Right renal pelvis (tissue), 4 donors: ENCODE results near the gene SCRT2. TPM values are rescaled to one million over a fixed set of nuclear protein-coding genes. Genes with fewer than 3 reads are reported as not detected.
"Not testable (repeated sequence)": the region's sequence is repeated elsewhere in the genome, so short reads cannot be mapped to it uniquely, and the experiment has no call there.

Experiments used
- DNase-seq, 4 donors: peaks; one replicate each; pipeline ENCODE4 v3.0.0-alpha.2; 2013; ENCODE audit warnings: low read depth in 4 of 4, low spot score in 3 of 4, missing footprints in 1 of 4
- polyA plus RNA-seq, 4 donors: library from polyadenylated mRNA; unstranded; fragments of 120-200 nt; gene quantifications; one replicate each; pipeline ENCODE4 v1.2.1, GENCODE V29; 2013; ENCODE audit not compliant: insufficient read length in 4 of 4

Gene SCRT2
- polyA plus RNA-seq, 4 donors: 0.04 to 0.10 (median 0.05) TPM; not detected in 1

GRCh38 chr20:703006-703405 lies 27.4 kb upstream of the SCRT2 start:
- no peak for DNase-seq

- no peak for DNase-seq
Observed at GRCh38 chr20:701401-702129, 26.0 kb upstream of the SCRT2 start.

- no peak for DNase-seq
Observed at GRCh38 chr20:699811-700338, 24.3 kb upstream of the SCRT2 start.

- DNase-seq: no peak
Observed at GRCh38 chr20:699342-699741, 23.7 kb upstream of the SCRT2 start.

GRCh38 chr20:698276-698675 lies 22.7 kb upstream of the SCRT2 start:
- no peak for DNase-seq

GRCh38 chr20:697826-698225 lies 22.2 kb upstream of the SCRT2 start:
- no peak for DNase-seq

GRCh38 chr20:695165-695866 lies 19.7 kb upstream of the SCRT2 start:
- no peak for DNase-seq

GRCh38 chr20:694496-694895 lies 18.9 kb upstream of the SCRT2 start:
- DNase-seq: no peak

- not testable (repeated sequence) for DNase-seq
Observed at GRCh38 chr20:693786-694185, 18.2 kb upstream of the SCRT2 start.

GRCh38 chr20:692044-692443 lies 16.4 kb upstream of the SCRT2 start:
- DNase-seq: no peak

GRCh38 chr20:689947-690346 lies 14.3 kb upstream of the SCRT2 start:
- no peak for DNase-seq

GRCh38 chr20:689348-689747 lies 13.7 kb upstream of the SCRT2 start:
- DNase-seq: no peak

- no peak for DNase-seq
Observed at GRCh38 chr20:688809-689212, 13.2 kb upstream of the SCRT2 start.

- DNase-seq: no peak
Observed at GRCh38 chr20:687468-688203, 12.0 kb upstream of the SCRT2 start.

GRCh38 chr20:684676-685319 lies 9.2 kb upstream of the SCRT2 start:
- DNase-seq: no peak

- no peak for DNase-seq
Observed at GRCh38 chr20:682123-682522, 6.5 kb upstream of the SCRT2 start.

- DNase-seq: no peak
Observed at GRCh38 chr20:680638-681187, 5.1 kb upstream of the SCRT2 start.

- no peak for DNase-seq
Observed at GRCh38 chr20:677957-678356, 2.4 kb upstream of the SCRT2 start.

- DNase-seq: no peak
Observed at GRCh38 chr20:676967-677366, 1.4 kb upstream of the SCRT2 start.

- DNase-seq: no peak
Observed at GRCh38 chr20:676315-676937, 824 bp upstream of the SCRT2 start.
